Neural cell (in vitro differentiated cells): ENCODE measurements around the gene ZNF514. TPM values are rescaled to one million over a fixed set of nuclear protein-coding genes. Genes with fewer than 3 reads are reported as not detected.
"Not testable (repeated sequence)": the region's sequence is repeated elsewhere in the genome, so short reads cannot be mapped to it uniquely, and the experiment has no call there.

Experiments
- H2AFZ ChIP-seq: fragments of 200-600, 300-800 bp; sonication (generic), shearing (Covaris generic); 2 replicates; pipeline ENCODE4 v1.6.0; 2014; ENCODE audit warnings: low read depth, mild to moderate bottlenecking, antibody characterized with exemption, low read length, moderate library complexity
- H3F3A ChIP-seq: fragments of 200-600 bp; shearing (Covaris generic); 2 replicates; pipeline ENCODE4 v1.6.1; 2016; ENCODE audit warnings: mild to moderate bottlenecking, moderate library complexity, mixed read lengths, antibody characterized with exemption, low read length; ENCODE audit not compliant: insufficient read depth, poor library complexity, severe bottlenecking
- H3K27ac ChIP-seq: fragments of 200-600, 300-800 bp; sonication (generic), shearing (Covaris generic); 2 replicates; pipeline ENCODE4 v1.5.1; 2014; ENCODE audit warnings: mild to moderate bottlenecking, low read length, moderate library complexity
- H3K27me3 ChIP-seq: fragments of 300-800, 200-600 bp; sonication (generic), shearing (Covaris generic); 2 replicates; pipeline ENCODE4 v1.6.0; 2014; ENCODE audit warnings: mild to moderate bottlenecking, low read depth, low read length, moderate library complexity; ENCODE audit not compliant: insufficient read depth
- H3K36me3 ChIP-seq: fragments of 300-800, 200-600 bp; sonication (generic), shearing (Covaris generic); 2 replicates; pipeline ENCODE4 v1.5.1; 2014; ENCODE audit warnings: mild to moderate bottlenecking, antibody characterized with exemption, low read length, moderate library complexity; ENCODE audit not compliant: insufficient read depth
- H3K4me2 ChIP-seq: fragments of 300-800, 200-600 bp; sonication (generic), shearing (Covaris generic); 2 replicates; pipeline ENCODE4 v1.6.0; 2014; ENCODE audit warnings: mild to moderate bottlenecking, low read length
- H3K4me3 ChIP-seq: fragments of 300-800, 200-600 bp; sonication (generic), shearing (Covaris generic); 2 replicates; pipeline ENCODE4 v1.5.1; 2014; ENCODE audit warnings: mild to moderate bottlenecking, low read length, moderate library complexity
- H3K79me2 ChIP-seq: fragments of 200-600 bp; shearing (Covaris generic); replicated peaks from 2 replicates; pipeline ENCODE4 v1.6.0; 2014; ENCODE audit warnings: mild to moderate bottlenecking, low read length, moderate library complexity; ENCODE audit not compliant: insufficient read depth
- H3K9ac ChIP-seq: fragments of 300-800, 200-600 bp; sonication (generic), shearing (Covaris generic); 2 replicates; pipeline ENCODE4 v1.6.1; 2016; ENCODE audit warnings: mild to moderate bottlenecking, low read length, mixed read lengths
- H3K9me2 ChIP-seq: fragments of 200-600 bp; shearing (Covaris generic); 2 replicates; pipeline ENCODE4 v1.6.1; 2016; ENCODE audit warnings: mild to moderate bottlenecking, low read length, mixed read lengths; ENCODE audit not compliant: insufficient read depth
- H3K9me3 ChIP-seq: fragments of 200-600, 300-800 bp; sonication (generic), shearing (Covaris generic); 2 replicates; pipeline ENCODE4 v1.6.1; 2016; ENCODE audit warnings: mild to moderate bottlenecking, mixed run types, low read length, moderate library complexity, mixed read lengths
- H4K20me1 ChIP-seq: fragments of 200-600 bp; shearing (Covaris generic); 2 replicates; pipeline ENCODE4 v1.6.1; 2016; ENCODE audit warnings: mild to moderate bottlenecking, mixed run types; ENCODE audit not compliant: insufficient read depth
- CTCF ChIP-seq: fragments of 450-650 bp; IDR thresholded peaks from 2 replicates; pipeline ENCODE4 v1.5.1; 2014; ENCODE audit warnings: antibody characterized with exemption, mild to moderate bottlenecking, moderate library complexity; ENCODE audit not compliant: poor library complexity, severe bottlenecking
- EP300 ChIP-seq: fragments of 450-650 bp; conservative IDR thresholded peaks from 2 replicates; pipeline ENCODE4 v1.6.1; 2014; ENCODE audit warnings: antibody characterized with exemption, mild to moderate bottlenecking, moderate library complexity; ENCODE audit not compliant: poor library complexity, severe bottlenecking
- EZH2 ChIP-seq: fragments of 200-600, 300-800 bp; shearing (Covaris generic), sonication (generic); IDR thresholded peaks from 2 replicates; pipeline ENCODE4 v1.6.1; 2014; ENCODE audit warnings: antibody characterized with exemption, low read length, borderline replicate concordance, mild to moderate bottlenecking; ENCODE audit not compliant: insufficient read depth, poor library complexity, severe bottlenecking
- MXI1 ChIP-seq: fragments of 450-650 bp; conservative IDR thresholded peaks from 2 replicates; pipeline ENCODE4 v1.6.1; 2014; ENCODE audit warnings: antibody characterized with exemption, mild to moderate bottlenecking; ENCODE audit not compliant: poor library complexity, severe bottlenecking
- POLR2AphosphoS5 ChIP-seq: IDR thresholded peaks from 2 replicates; pipeline ENCODE4 v1.6.1; 2012
- RAD21 ChIP-seq: fragments of 450-650 bp; conservative IDR thresholded peaks from 2 replicates; pipeline ENCODE4 v1.6.1; 2014; ENCODE audit warnings: antibody characterized with exemption, mild to moderate bottlenecking, moderate library complexity
- REST ChIP-seq: IDR thresholded peaks from 2 replicates; pipeline ENCODE4 v1.6.1; 2012; ENCODE audit warnings: borderline replicate concordance
- SMC3 ChIP-seq: fragments of 450-650 bp; conservative IDR thresholded peaks from 2 replicates; pipeline ENCODE4 v1.6.1; 2014; ENCODE audit warnings: antibody characterized with exemption, mild to moderate bottlenecking, moderate library complexity; ENCODE audit not compliant: poor library complexity
- TAF1 ChIP-seq: IDR thresholded peaks from 2 replicates; pipeline ENCODE4 v1.6.1; 2012; ENCODE audit warnings: low read depth
- polyA plus RNA-seq: library from polyadenylated mRNA; depleted of rRNA; stranded (reverse); fragments of >200 nt; gene quantifications from 2 replicates; pipeline ENCODE4 v1.2.3, GENCODE V29; 2014

Gene ZNF514
- polyA plus RNA-seq, 1 donor from 2014 or later = 32.8 TPM

- H3K27me3 ChIP-seq, H3K36me3 ChIP-seq, H3K4me3 ChIP-seq: not testable (repeated sequence)
Measured at GRCh38 chr2:95192956-95193355, 33.3 kb upstream of the ZNF514 start.

GRCh38 chr2:95185973-95186372 is 26.3 kb upstream of the ZNF514 start:
- H4K20me1 ChIP-seq = no peaks in the 10 kb centered on the region
- no peak overlapping the region for H3K4me3 ChIP-seq
- no peaks in the 10 kb centered on the region for H3K9me2 ChIP-seq
- peaks cover 10% of the 10 kb centered on the region for H3K9me3 ChIP-seq
- peaks cover 23% of the 10 kb centered on the region for H3K36me3 ChIP-seq
- no peak overlapping the region for H3K9ac ChIP-seq
- no peak overlapping the region for H3K4me2 ChIP-seq
- TF ChIP-seq MXI1 (no peak), POLR2AphosphoS5 (no peak), SMC3 (no peak), REST (no peak)
- H3K27me3 ChIP-seq = no peaks in the 10 kb centered on the region
- no peaks in the 10 kb centered on the region for H3F3A ChIP-seq
- H2AFZ ChIP-seq = no peak overlapping the region
- H3K79me2 ChIP-seq = no peaks in the 10 kb centered on the region
- H3K27ac ChIP-seq = no peak overlapping the region

More at GRCh38 chr2:95192956-95193355, 33.3 kb upstream of the ZNF514 start:
- not testable (repeated sequence) for H4K20me1 ChIP-seq, H3K27ac ChIP-seq, H3K9ac ChIP-seq, H3K79me2 ChIP-seq, H3F3A ChIP-seq, H3K9me2 ChIP-seq, H3K9me3 ChIP-seq, H2AFZ ChIP-seq, H3K4me2 ChIP-seq
- peak; percentile 8 for TF ChIP-seq CTCF

- H3K27ac ChIP-seq = no peak overlapping the region
- H2AFZ ChIP-seq = no peak overlapping the region
- H3K27me3 ChIP-seq = no peaks in the 10 kb centered on the region
- no peaks in the 10 kb centered on the region for H3K9me2 ChIP-seq
- H3K4me3 ChIP-seq = no peak overlapping the region
- TF ChIP-seq TAF1 (no peak), EP300 (no peak), RAD21 (no peak), EZH2 (no peak), SMC3 (no peak), CTCF (no peak), REST (no peak), POLR2AphosphoS5 (no peak), MXI1 (no peak)
- H3F3A ChIP-seq = no peaks in the 10 kb centered on the region
- H3K9me3 ChIP-seq = peaks cover 14% of the 10 kb centered on the region
- H3K36me3 ChIP-seq = peaks cover 27% of the 10 kb centered on the region
- H3K79me2 ChIP-seq = no peaks in the 10 kb centered on the region
- H4K20me1 ChIP-seq = no peaks in the 10 kb centered on the region
- H3K4me2 ChIP-seq = no peak overlapping the region
- no peak overlapping the region for H3K9ac ChIP-seq
Measured at GRCh38 chr2:95185197-95185596, 25.5 kb upstream of the ZNF514 start.
